ENCODE results near the gene STMP1.

STMP1 gene

GRCh38 chr7:135704074-135704473 is 41.8 kb downstream of the STMP1 start:
- no peak for DNase-seq

GRCh38 chr7:135704698-135705097 is 42.4 kb downstream of the STMP1 start:
- no peak for DNase-seq

- no peak for DNase-seq
These were observed 43.9 kb downstream of the STMP1 start for GRCh38 chr7:135706038-135706742.

GRCh38 chr7:135706858-135707569 is 44.7 kb downstream of the STMP1 start:
- no peak for DNase-seq

GRCh38 chr7:135707570-135707966 is 45.3 kb downstream of the STMP1 start:
- no peak for DNase-seq

GRCh38 chr7:135708041-135708440 is 45.7 kb downstream of the STMP1 start:
- DNase-seq: no peak

- DNase-seq: no peak
These were observed 47.2 kb downstream of the STMP1 start for GRCh38 chr7:135709508-135709907.

GRCh38 chr7:135710417-135711138 is 48.3 kb downstream of the STMP1 start:
- no peak for DNase-seq

- DNase-seq: no peak
These were observed 48.8 kb downstream of the STMP1 start for GRCh38 chr7:135711139-135711469.

GRCh38 chr7:135712182-135712782 is 50.0 kb downstream of the STMP1 start:
- DNase-seq: peak; percentile 47

GRCh38 chr7:135712796-135713195 is 50.5 kb downstream of the STMP1 start:
- DNase-seq: no peak

- no peak for DNase-seq
These were observed 51.6 kb downstream of the STMP1 start for GRCh38 chr7:135713836-135714470.

GRCh38 chr7:135714534-135715009 is 52.3 kb downstream of the STMP1 start:
- no peak for DNase-seq

- no peak for DNase-seq
These were observed 52.8 kb downstream of the STMP1 start for GRCh38 chr7:135715055-135715522.

GRCh38 chr7:135715673-135716072 is 53.4 kb downstream of the STMP1 start:
- no peak for DNase-seq

GRCh38 chr7:135716677-135717238 is 54.4 kb downstream of the STMP1 start:
- DNase-seq: peak; percentile 84

GRCh38 chr7:135717693-135718092 is 55.4 kb downstream of the STMP1 start:
- DNase-seq: peak; percentile 78

GRCh38 chr7:135718219-135718618 is 55.9 kb downstream of the STMP1 start:
- DNase-seq: no peak

- no peak for DNase-seq
These were observed 56.6 kb downstream of the STMP1 start for GRCh38 chr7:135718794-135719437.

GRCh38 chr7:135719688-135720087 is 57.4 kb downstream of the STMP1 start:
- no peak for DNase-seq

- DNase-seq: no peak
These were observed 59.0 kb downstream of the STMP1 start for GRCh38 chr7:135721198-135721820.

Data from NCI-H1694 (cell line).